GM18907 (cell line): ENCODE data around the gene CDX1.
A peak's percentile ranks its signal among the peaks of the same experiment; 100 is the strongest.

Experiments used
- ATAC-seq: cut with Tn5 transposase; IDR thresholded peaks from one replicate; pipeline ENCODE4 v1.9.1; 2021; ENCODE audit warnings: mild to moderate bottlenecking, moderate library complexity; ENCODE audit not compliant: unreplicated experiment

The CDX1 gene

GRCh38 chr5:150144879-150145278 lies 21.7 kb upstream of the CDX1 start:
- ATAC-seq: no peak

GRCh38 chr5:150146235-150146634 lies 20.3 kb upstream of the CDX1 start:
- no peak for ATAC-seq

- ATAC-seq: no peak
Observed at GRCh38 chr5:150146862-150147601, 19.5 kb upstream of the CDX1 start.

GRCh38 chr5:150147670-150148069 lies 18.9 kb upstream of the CDX1 start:
- no peak for ATAC-seq

- ATAC-seq: no peak
Observed at GRCh38 chr5:150148117-150148927, 18.3 kb upstream of the CDX1 start.

- no peak for ATAC-seq
Observed at GRCh38 chr5:150149618-150150017, 17.0 kb upstream of the CDX1 start.

- no peak for ATAC-seq
Observed at GRCh38 chr5:150152636-150153462, 13.7 kb upstream of the CDX1 start.

- ATAC-seq: no peak
Observed at GRCh38 chr5:150153483-150153882, 13.1 kb upstream of the CDX1 start.

GRCh38 chr5:150153957-150154617 lies 12.5 kb upstream of the CDX1 start:
- ATAC-seq: no peak

GRCh38 chr5:150154618-150155128 lies 11.9 kb upstream of the CDX1 start:
- no peak for ATAC-seq

GRCh38 chr5:150155258-150156026 lies 11.1 kb upstream of the CDX1 start, which contains the start of gene PDGFRB:
PDGFRB (minus strand) TSS chr5:150155845; CDS start chr5:150137047, 18,798 bp downstream.
- ATAC-seq: peak; percentile 55

GRCh38 chr5:150156027-150156368 lies 10.6 kb upstream of the CDX1 start:
- ATAC-seq: no peak

GRCh38 chr5:150156540-150156939 lies 10.0 kb upstream of the CDX1 start:
- no peak for ATAC-seq

- no peak for ATAC-seq
Observed at GRCh38 chr5:150157168-150157567, 9.4 kb upstream of the CDX1 start.

- no peak for ATAC-seq
Observed at GRCh38 chr5:150158170-150158949, 8.2 kb upstream of the CDX1 start.

- ATAC-seq: no peak
Observed at GRCh38 chr5:150159031-150159430, 7.5 kb upstream of the CDX1 start.

- ATAC-seq: no peak
Observed at GRCh38 chr5:150159741-150160179, 6.8 kb upstream of the CDX1 start.

GRCh38 chr5:150160448-150161081 lies 6.0 kb upstream of the CDX1 start:
- ATAC-seq: no peak
